CD4-positive, alpha-beta T cell treated with Interleukin-2 at 100 ng/mL for 4 hours (primary cell): ENCODE results near the gene SLC27A2.

ENCODE experiments used
- DNase-seq: peaks from one replicate; pipeline ENCODE4 v3.0.0-alpha.2; 2020; ENCODE audit warnings: low spot score

Gene SLC27A2

GRCh38 chr15:50275908-50276307, 93.9 kb downstream of the SLC27A2 start:
- no peak for DNase-seq

DNA sequence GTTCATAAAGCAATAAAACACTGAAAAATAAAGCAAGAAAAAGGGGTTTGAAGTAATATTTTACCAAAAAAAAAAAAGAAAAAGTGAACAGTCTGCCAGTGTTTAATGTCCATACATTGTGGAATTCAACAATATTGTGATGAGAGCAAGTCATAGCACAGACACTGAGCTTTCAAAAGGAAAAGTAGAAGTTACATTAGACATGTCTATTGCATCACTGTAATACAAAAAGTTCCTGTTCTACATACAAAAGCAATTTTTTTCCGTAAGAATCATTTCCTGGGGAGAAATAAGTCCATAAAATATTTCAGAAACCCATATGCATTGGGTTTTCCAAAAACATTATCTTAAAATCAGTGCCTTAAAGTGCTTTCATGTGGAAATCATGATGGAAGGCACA, 95.4 kb downstream of the SLC27A2 start:
- DNase-seq, result no peak

DNA sequence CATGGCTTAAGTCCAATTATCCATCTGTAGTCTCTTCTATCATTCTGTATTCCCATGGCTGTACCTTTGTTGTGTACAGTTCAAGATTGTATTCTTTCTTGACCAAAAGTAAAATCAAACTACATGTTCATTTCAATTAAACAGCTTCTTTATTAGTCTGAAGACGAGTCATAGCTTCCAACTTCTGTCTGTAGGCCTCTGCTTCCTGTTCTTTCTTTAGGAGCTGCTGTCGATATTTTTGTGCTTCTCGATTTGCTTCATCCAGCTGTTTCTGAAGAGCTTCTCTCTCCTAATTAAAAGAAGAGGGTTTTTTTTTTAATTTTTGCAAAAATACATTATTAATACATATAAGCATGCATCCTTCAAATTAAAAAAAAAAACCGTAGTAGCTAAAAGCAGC, 96.5 kb downstream of the SLC27A2 start:
- DNase-seq, result no peak

GRCh38 chr15:50280271-50280670, 98.3 kb downstream of the SLC27A2 start:
- DNase-seq, result no peak

GRCh38 chr15:50281427-50281826, 99.4 kb downstream of the SLC27A2 start:
- no peak for DNase-seq
